ENCODE results near the gene ITIH4.

Gene ITIH4

GRCh38 chr3:52841211-52841980 lies 10.9 kb upstream of the ITIH4 start:
- peaks cover 17 to 44% of the 10 kb centered on the region in 2 donors for H3K4me1 ChIP-seq (ENCODE audit: control insufficient read depth in 1 of 2, insufficient read depth in 2 of 2, low read length in 2 of 2)

GRCh38 chr3:52839892-52840545 lies 9.5 kb upstream of the ITIH4 start:
- H3K36me3 ChIP-seq (ENCODE audit: control insufficient read depth in 1 of 2, insufficient read depth in 2 of 2, low read length in 2 of 2), result peaks cover 3 to 47% of the 10 kb centered on the region in 2 donors
- peaks cover 9 to 41% of the 10 kb centered on the region in 2 donors for H3K4me1 ChIP-seq (ENCODE audit: control insufficient read depth in 1 of 2, insufficient read depth in 2 of 2, low read length in 2 of 2)
- no peaks in the 10 kb centered on the region for H3K9me3 ChIP-seq (ENCODE audit: control insufficient read depth in 1 of 2, low read length in 2 of 2)
- H3K27ac ChIP-seq (ENCODE audit: low read length), result no peak overlapping the region
- H3K27me3 ChIP-seq (ENCODE audit: low read depth, low read length), result no peaks in the 10 kb centered on the region
- H3K4me3 ChIP-seq (ENCODE audit: low read depth in 1 of 2, low read length in 2 of 2), result no peak overlapping the region

More at GRCh38 chr3:52841211-52841980, 10.9 kb upstream of the ITIH4 start:
- H3K4me3 ChIP-seq (ENCODE audit: low read depth in 1 of 2, low read length in 2 of 2), result no peak overlapping the region
- H3K36me3 ChIP-seq (ENCODE audit: control insufficient read depth in 1 of 2, insufficient read depth in 2 of 2, low read length in 2 of 2), result peaks cover 3 to 44% of the 10 kb centered on the region in 2 donors
- H3K9me3 ChIP-seq (ENCODE audit: control insufficient read depth in 1 of 2, low read length in 2 of 2), result no peaks in the 10 kb centered on the region
- no peak overlapping the region for H3K27ac ChIP-seq (ENCODE audit: low read length)
- H3K27me3 ChIP-seq (ENCODE audit: low read depth, low read length), result no peaks in the 10 kb centered on the region

- Histone ChIP-seq H3K4me3 (ENCODE audit: low read depth in 1 of 2, low read length in 2 of 2) (no peak overlapping the region), H3K4me1 (ENCODE audit: control insufficient read depth in 1 of 2, insufficient read depth in 2 of 2, low read length in 2 of 2) (peaks cover 3 to 40% of the 10 kb centered on the region in 2 donors), H3K27ac (ENCODE audit: low read length) (no peak overlapping the region), H3K9me3 (ENCODE audit: control insufficient read depth in 1 of 2, low read length in 2 of 2) (no peaks in the 10 kb centered on the region), H3K36me3 (ENCODE audit: control insufficient read depth in 1 of 2, insufficient read depth in 2 of 2, low read length in 2 of 2) (peaks cover 3 to 47% of the 10 kb centered on the region in 2 donors), H3K27me3 (ENCODE audit: low read depth, low read length) (no peaks in the 10 kb centered on the region)
Measured at GRCh38 chr3:52839268-52839575, 8.8 kb upstream of the ITIH4 start.

- H3K4me3 ChIP-seq (ENCODE audit: low read depth in 1 of 2, low read length in 2 of 2), result no peak overlapping the region
- H3K36me3 ChIP-seq (ENCODE audit: control insufficient read depth in 1 of 2, insufficient read depth in 2 of 2, low read length in 2 of 2), result peaks cover 3 to 47% of the 10 kb centered on the region in 2 donors
- no peaks in the 10 kb centered on the region for H3K9me3 ChIP-seq (ENCODE audit: control insufficient read depth in 1 of 2, low read length in 2 of 2)
- H3K27me3 ChIP-seq (ENCODE audit: low read depth, low read length), result no peaks in the 10 kb centered on the region
- no peak overlapping the region for H3K27ac ChIP-seq (ENCODE audit: low read length)
- H3K4me1 ChIP-seq (ENCODE audit: control insufficient read depth in 1 of 2, insufficient read depth in 2 of 2, low read length in 2 of 2), result peaks cover 0 to 36% of the 10 kb centered on the region in 2 donors
Measured at GRCh38 chr3:52838561-52839267, 8.2 kb upstream of the ITIH4 start.

GRCh38 chr3:52836986-52837385 lies 6.5 kb upstream of the ITIH4 start:
- Histone ChIP-seq H3K36me3 (ENCODE audit: control insufficient read depth in 1 of 2, insufficient read depth in 2 of 2, low read length in 2 of 2) (peaks cover 0 to 48% of the 10 kb centered on the region in 2 donors), H3K4me1 (ENCODE audit: control insufficient read depth in 1 of 2, insufficient read depth in 2 of 2, low read length in 2 of 2) (peaks cover 0 to 19% of the 10 kb centered on the region in 2 donors), H3K9me3 (ENCODE audit: control insufficient read depth in 1 of 2, low read length in 2 of 2) (no peaks in the 10 kb centered on the region), H3K27me3 (ENCODE audit: low read depth, low read length) (no peaks in the 10 kb centered on the region), H3K27ac (ENCODE audit: low read length) (no peak overlapping the region), H3K4me3 (ENCODE audit: low read depth in 1 of 2, low read length in 2 of 2) (no peak overlapping the region)

GRCh38 chr3:52836471-52836845 lies 6.0 kb upstream of the ITIH4 start:
- H3K27ac ChIP-seq (ENCODE audit: low read length), result no peak overlapping the region
- no peak overlapping the region for H3K4me3 ChIP-seq (ENCODE audit: low read depth in 1 of 2, low read length in 2 of 2)
- no peaks in the 10 kb centered on the region for H3K9me3 ChIP-seq (ENCODE audit: control insufficient read depth in 1 of 2, low read length in 2 of 2)
- peaks cover 0 to 18% of the 10 kb centered on the region in 2 donors for H3K4me1 ChIP-seq (ENCODE audit: control insufficient read depth in 1 of 2, insufficient read depth in 2 of 2, low read length in 2 of 2)
- H3K27me3 ChIP-seq (ENCODE audit: low read depth, low read length), result no peaks in the 10 kb centered on the region
- H3K36me3 ChIP-seq (ENCODE audit: control insufficient read depth in 1 of 2, insufficient read depth in 2 of 2, low read length in 2 of 2), result peaks cover 0 to 44% of the 10 kb centered on the region in 2 donors

- Histone ChIP-seq H3K27ac (ENCODE audit: low read length) (no peak overlapping the region), H3K27me3 (ENCODE audit: low read depth, low read length) (no peaks in the 10 kb centered on the region), H3K36me3 (ENCODE audit: control insufficient read depth in 1 of 2, insufficient read depth in 2 of 2, low read length in 2 of 2) (peaks cover 0 to 38% of the 10 kb centered on the region in 2 donors), H3K4me3 (ENCODE audit: low read depth in 1 of 2, low read length in 2 of 2) (no peak overlapping the region), H3K9me3 (ENCODE audit: control insufficient read depth in 1 of 2, low read length in 2 of 2) (no peaks in the 10 kb centered on the region), H3K4me1 (ENCODE audit: control insufficient read depth in 1 of 2, insufficient read depth in 2 of 2, low read length in 2 of 2) (peaks cover 0 to 18% of the 10 kb centered on the region in 2 donors)
Measured at GRCh38 chr3:52835766-52836470, 5.4 kb upstream of the ITIH4 start.

GRCh38 chr3:52834871-52835501 lies 4.5 kb upstream of the ITIH4 start, which contains the start of gene MUSTN1:
MUSTN1 (minus strand) TSS chr3:52835019; CDS start chr3:52834948, 71 bp downstream.
- peaks cover 0 to 32% of the 10 kb centered on the region in 2 donors for H3K36me3 ChIP-seq (ENCODE audit: control insufficient read depth in 1 of 2, insufficient read depth in 2 of 2, low read length in 2 of 2)
- peak within 1 kb of the TSS; percentile 13 to 16 for H3K4me3 ChIP-seq (ENCODE audit: low read depth in 1 of 2, low read length in 2 of 2)
- no peaks in the 10 kb centered on the region for H3K9me3 ChIP-seq (ENCODE audit: control insufficient read depth in 1 of 2, low read length in 2 of 2)
- peaks cover 0 to 18% of the 10 kb centered on the region in 2 donors for H3K4me1 ChIP-seq (ENCODE audit: control insufficient read depth in 1 of 2, insufficient read depth in 2 of 2, low read length in 2 of 2)
- H3K27ac ChIP-seq (ENCODE audit: low read length), result no peak within 1 kb of the TSS
- H3K27me3 ChIP-seq (ENCODE audit: low read depth, low read length), result no peaks in the 10 kb centered on the region

GRCh38 chr3:52833202-52833601 lies 2.7 kb upstream of the ITIH4 start:
- no peak overlapping the region for H3K27ac ChIP-seq (ENCODE audit: low read length)
- H3K4me3 ChIP-seq (ENCODE audit: low read depth in 1 of 2, low read length in 2 of 2), result no peak overlapping the region
- peaks cover 0 to 25% of the 10 kb centered on the region in 2 donors for H3K36me3 ChIP-seq (ENCODE audit: control insufficient read depth in 1 of 2, insufficient read depth in 2 of 2, low read length in 2 of 2)
- no peaks in the 10 kb centered on the region for H3K27me3 ChIP-seq (ENCODE audit: low read depth, low read length)
- H3K9me3 ChIP-seq (ENCODE audit: control insufficient read depth in 1 of 2, low read length in 2 of 2), result no peaks in the 10 kb centered on the region
- peaks cover 0 to 18% of the 10 kb centered on the region in 2 donors for H3K4me1 ChIP-seq (ENCODE audit: control insufficient read depth in 1 of 2, insufficient read depth in 2 of 2, low read length in 2 of 2)

- Histone ChIP-seq H3K4me3 (ENCODE audit: low read depth in 1 of 2, low read length in 2 of 2) (no peak overlapping the region), H3K9me3 (ENCODE audit: control insufficient read depth in 1 of 2, low read length in 2 of 2) (no peaks in the 10 kb centered on the region), H3K4me1 (ENCODE audit: control insufficient read depth in 1 of 2, insufficient read depth in 2 of 2, low read length in 2 of 2) (peaks cover 0 to 18% of the 10 kb centered on the region in 2 donors), H3K36me3 (ENCODE audit: control insufficient read depth in 1 of 2, insufficient read depth in 2 of 2, low read length in 2 of 2) (peaks cover 0 to 12% of the 10 kb centered on the region in 2 donors), H3K27ac (ENCODE audit: low read length) (no peak overlapping the region), H3K27me3 (ENCODE audit: low read depth, low read length) (no peaks in the 10 kb centered on the region)
Measured at GRCh38 chr3:52831500-52832301, 1.2 kb upstream of the ITIH4 start.
